Ascending aorta (tissue), 2 donors: ENCODE results near the gene VANGL2. TPM values are rescaled to one million over a fixed set of nuclear protein-coding genes. Genes with fewer than 3 reads are reported as not detected.

Experiments
- DNase-seq, 2 donors: peaks; one replicate each; pipeline ENCODE4 v3.0.0-alpha.2; 2019; ENCODE audit warnings: low spot score in 2 of 2
- H3K27ac ChIP-seq, 2 donors: fragments of 200-600 bp; sonication (generic); one replicate each; pipeline ENCODE4 v1.5.1; 2016 to 2017; ENCODE audit warnings: mild to moderate bottlenecking in 1 of 2
- H3K27me3 ChIP-seq: fragments of 200-600 bp; sonication (generic); one replicate; pipeline ENCODE4 v1.5.1; 2017
- H3K36me3 ChIP-seq, 2 donors: fragments of 200-600 bp; sonication (generic); one replicate each; pipeline ENCODE4 v1.5.1; 2016
- H3K4me1 ChIP-seq, 2 donors: fragments of 200-600 bp; sonication (generic); one replicate each; pipeline ENCODE4 v1.5.1; 2016 to 2017; ENCODE audit warnings: mild to moderate bottlenecking in 1 of 2
- H3K4me3 ChIP-seq, 2 donors: fragments of 200-600 bp; sonication (generic); one replicate each; pipeline ENCODE4 v1.5.1; 2016 to 2017; ENCODE audit warnings: mild to moderate bottlenecking in 1 of 2
- H3K9me3 ChIP-seq, 2 donors: fragments of 200-600 bp; sonication (generic); one replicate each; pipeline ENCODE4 v1.5.1; 2016
- intact Hi-C: fragments of 100-400 bp; cut with DNase I; formaldehyde crosslinking; loops from one replicate; pipeline ENCODE4 v1.15.1; 2023
- total RNA-seq: library from RNA; depleted of rRNA; stranded (reverse); fragments of >200 nt; gene quantifications from one replicate; pipeline ENCODE4 v1.1.0, GENCODE V29; 2016
- TF ChIP-seq, protein P1 (sequence below), 3 experiments: fragments of 200-600 bp in 2 of 3; fragments of 450-650 bp in 1 of 3; sonication (generic) in 2 of 3; IDR thresholded peaks; one replicate each; pipeline ENCODE4 v1.5.1; 2016 to 2019; ENCODE audit warnings: antibody characterized with exemption in 3 of 3, mild to moderate bottlenecking in 1 of 3, moderate library complexity in 1 of 3

VANGL2 gene
- total RNA-seq, 1 donor from 2014 or later, result 0.96 TPM

DNA sequence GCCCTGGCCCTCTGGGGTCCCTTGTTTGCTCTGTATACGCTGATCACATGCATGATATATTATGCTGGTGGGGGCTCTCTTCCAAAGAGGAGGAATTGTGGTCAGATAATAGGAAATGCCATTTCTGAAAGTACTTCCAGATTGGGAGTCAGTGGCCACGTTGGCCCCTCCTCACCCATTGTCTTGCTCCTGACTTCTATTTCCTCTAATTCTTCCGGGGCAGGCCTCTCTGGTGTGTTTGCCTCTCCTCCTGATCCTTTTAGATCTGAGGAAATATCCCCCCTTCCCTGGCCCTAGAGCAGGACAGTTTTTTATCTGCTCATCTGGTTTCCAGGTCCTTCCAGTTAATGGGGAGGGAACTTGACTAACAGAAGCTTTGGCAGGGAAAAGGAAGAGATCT lies 2.9 kb downstream of the VANGL2 start:
- TF ChIP-seq, protein P1, sequence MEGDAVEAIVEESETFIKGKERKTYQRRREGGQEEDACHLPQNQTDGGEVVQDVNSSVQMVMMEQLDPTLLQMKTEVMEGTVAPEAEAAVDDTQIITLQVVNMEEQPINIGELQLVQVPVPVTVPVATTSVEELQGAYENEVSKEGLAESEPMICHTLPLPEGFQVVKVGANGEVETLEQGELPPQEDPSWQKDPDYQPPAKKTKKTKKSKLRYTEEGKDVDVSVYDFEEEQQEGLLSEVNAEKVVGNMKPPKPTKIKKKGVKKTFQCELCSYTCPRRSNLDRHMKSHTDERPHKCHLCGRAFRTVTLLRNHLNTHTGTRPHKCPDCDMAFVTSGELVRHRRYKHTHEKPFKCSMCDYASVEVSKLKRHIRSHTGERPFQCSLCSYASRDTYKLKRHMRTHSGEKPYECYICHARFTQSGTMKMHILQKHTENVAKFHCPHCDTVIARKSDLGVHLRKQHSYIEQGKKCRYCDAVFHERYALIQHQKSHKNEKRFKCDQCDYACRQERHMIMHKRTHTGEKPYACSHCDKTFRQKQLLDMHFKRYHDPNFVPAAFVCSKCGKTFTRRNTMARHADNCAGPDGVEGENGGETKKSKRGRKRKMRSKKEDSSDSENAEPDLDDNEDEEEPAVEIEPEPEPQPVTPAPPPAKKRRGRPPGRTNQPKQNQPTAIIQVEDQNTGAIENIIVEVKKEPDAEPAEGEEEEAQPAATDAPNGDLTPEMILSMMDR (IDR thresholded peaks at IDR 0.05), result no peak
- H3K36me3 ChIP-seq, result no peaks in the 10 kb centered on the region
- H3K27ac ChIP-seq, result no peak overlapping the region
- DNase-seq, result no peak
- peaks cover 4% of the 10 kb centered on the region for H3K27me3 ChIP-seq
- no peaks in the 10 kb centered on the region for H3K9me3 ChIP-seq
- no peak overlapping the region for H3K4me3 ChIP-seq
- intact Hi-C loops, result no loop called here
- H3K4me1 ChIP-seq, result peaks cover 5 to 7% of the 10 kb centered on the region in 2 donors

DNA sequence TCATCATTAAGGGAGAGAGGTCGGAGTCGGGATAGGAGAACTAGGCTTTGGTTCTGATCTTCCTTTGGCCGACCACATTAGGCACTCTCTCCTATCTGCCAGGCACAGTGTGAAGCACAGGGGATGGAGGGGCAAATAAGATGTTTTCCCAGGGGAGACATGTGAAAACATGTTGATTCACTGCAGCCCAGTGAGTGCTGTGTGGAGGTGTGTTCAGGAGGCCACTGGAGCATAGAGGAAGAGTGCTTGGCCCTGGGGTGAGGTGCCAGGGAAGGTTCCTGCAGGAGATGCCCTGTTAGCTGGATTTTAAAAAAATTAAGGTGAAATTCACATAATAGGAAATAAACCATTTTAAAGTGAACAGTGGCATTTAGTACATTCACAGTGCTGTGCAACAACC lies 3.7 kb downstream of the VANGL2 start:
- intact Hi-C loops, result no loop called here
- TF ChIP-seq, protein P1 (IDR thresholded peaks at IDR 0.05), result no peak
- DNase-seq, result no peak
- Histone ChIP-seq H3K9me3 (no peaks in the 10 kb centered on the region), H3K4me3 (no peak overlapping the region), H3K36me3 (no peaks in the 10 kb centered on the region), H3K4me1 (peaks cover 5 to 7% of the 10 kb centered on the region in 2 donors), H3K27ac (no peak overlapping the region), H3K27me3 (peaks cover 4% of the 10 kb centered on the region)

DNA sequence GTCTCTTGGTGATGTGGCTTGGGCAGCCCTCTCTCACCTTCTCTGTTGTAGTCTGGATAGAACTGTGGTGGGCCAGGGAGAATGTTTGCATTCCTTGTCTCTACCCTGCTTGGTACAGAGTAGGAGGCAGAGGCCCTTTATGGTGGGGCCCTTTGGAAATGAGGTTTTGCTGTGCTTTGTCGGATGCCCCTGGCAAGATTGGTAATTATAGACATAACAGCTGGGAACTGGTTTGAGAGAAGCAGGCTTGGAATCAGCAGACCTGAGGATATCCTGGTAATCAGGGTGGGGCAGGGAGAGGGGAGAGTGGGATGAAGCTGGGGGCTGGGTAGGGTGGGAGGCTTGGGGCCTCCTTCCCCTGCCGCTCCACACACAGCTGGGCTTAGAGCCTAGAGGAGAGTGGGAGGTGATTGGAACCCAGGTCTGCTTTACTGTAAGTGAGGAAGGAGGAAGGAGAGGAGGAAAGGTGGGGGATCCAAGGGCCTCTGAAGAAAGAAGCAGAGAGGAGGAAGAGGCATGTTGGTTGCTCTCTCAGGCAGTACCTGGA lies 5.0 kb downstream of the VANGL2 start:
- no peak for DNase-seq
- intact Hi-C loops, result no loop called here

DNA sequence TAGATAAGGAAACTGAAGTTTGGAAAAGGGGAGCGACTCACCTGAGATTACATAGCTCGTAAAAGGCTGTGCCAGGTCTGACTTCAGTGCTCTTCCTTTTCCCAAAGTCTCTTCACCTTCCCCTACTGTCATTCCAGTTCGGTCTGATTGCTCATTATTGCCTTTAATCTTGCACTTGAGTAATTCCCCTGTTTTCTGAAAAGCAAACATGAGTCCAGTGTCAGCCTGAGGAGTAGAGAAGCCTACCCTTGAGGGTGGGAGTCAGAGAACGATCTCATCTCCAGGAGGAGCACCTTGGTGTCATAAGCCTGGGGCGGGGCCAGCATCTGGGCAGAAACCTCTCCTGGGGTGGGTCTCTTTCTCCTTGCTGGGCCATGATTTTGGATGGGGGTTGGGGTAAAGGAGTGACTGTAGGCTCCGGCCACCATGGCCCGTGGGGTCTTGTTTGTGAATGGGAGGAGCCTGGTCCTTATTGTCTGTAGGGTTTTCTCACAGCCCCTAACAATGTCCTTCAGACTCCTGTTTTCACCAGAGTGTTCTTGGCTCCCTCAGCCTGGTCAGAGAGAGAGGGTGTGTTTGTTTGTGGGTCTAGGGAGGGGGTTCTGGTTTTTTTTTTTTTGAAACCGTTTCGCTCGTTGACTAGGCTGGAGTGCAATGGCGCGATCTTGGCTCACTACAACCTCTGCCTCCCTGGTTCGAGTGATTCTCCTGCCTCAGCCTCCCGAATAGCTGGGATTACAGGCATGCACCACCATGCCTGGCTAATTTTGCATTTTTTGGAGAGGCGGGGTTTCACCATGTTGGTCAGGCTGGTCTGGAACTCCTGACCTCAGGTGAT lies 6.0 kb downstream of the VANGL2 start:
- H3K4me3 ChIP-seq, result no peak overlapping the region
- no peaks in the 10 kb centered on the region for H3K36me3 ChIP-seq
- no peaks in the 10 kb centered on the region for H3K27me3 ChIP-seq
- intact Hi-C loops, result no loop called here
- H3K27ac ChIP-seq, result no peak overlapping the region
- DNase-seq, result no peak
- TF ChIP-seq, protein P1 (IDR thresholded peaks at IDR 0.05), result no peak
- no peaks in the 10 kb centered on the region for H3K9me3 ChIP-seq
- no peaks in the 10 kb centered on the region for H3K4me1 ChIP-seq

More for the DNA sequence above, 5.0 kb downstream of the VANGL2 start:
- Histone ChIP-seq H3K27me3 (peaks cover 4% of the 10 kb centered on the region), H3K27ac (no peak overlapping the region), H3K9me3 (no peaks in the 10 kb centered on the region), H3K36me3 (no peaks in the 10 kb centered on the region), H3K4me3 (no peak overlapping the region), H3K4me1 (peaks cover 5 to 6% of the 10 kb centered on the region in 2 donors)
- TF ChIP-seq, protein P1 (IDR thresholded peaks at IDR 0.05), result no peak

DNA sequence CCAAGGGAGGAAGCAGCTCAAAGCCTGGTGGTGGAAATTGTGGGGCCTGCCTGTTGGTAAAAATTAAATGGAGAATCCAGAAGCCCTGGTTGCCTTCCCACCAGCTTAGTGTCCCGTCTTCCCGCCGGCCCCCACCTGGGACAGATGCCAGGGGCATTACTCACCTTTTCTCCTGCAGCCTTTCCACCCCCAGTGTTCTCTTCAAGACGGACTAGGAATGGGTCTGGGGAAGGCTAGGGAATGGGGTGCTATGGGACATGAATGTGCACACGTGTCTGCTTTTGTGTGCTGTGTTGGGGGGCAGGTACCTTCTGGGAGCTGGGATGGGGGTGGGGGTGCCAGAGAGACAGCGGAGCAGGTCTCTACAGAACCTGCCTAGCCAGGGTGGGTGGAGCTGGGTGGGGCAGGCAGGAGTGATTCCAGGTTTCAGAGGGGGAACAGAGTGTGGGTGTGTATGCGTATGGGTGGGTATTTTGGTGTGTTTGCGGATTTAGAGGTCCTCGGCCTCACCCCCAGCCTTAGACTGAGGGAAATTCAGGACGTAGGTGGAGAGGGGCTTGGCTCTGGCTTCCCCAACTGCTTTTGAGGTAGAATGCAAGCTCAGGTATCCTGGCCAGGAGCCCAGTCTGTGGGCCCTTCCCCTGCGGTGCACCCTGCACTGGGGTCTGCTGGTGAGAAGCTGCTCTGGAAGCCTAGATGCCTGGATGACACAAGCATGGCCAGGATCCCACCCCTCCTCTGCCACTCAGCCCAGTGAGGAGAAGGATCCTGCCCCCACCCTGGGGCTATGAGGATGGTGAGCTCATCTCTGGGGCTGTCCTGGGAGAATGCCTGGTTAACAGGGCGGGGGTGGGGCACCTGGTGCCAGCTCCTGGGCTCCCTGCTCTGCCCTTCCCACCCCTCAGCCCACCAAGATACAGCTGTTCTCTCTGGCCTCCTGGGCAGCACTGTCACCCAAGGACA lies 7.8 kb downstream of the VANGL2 start:
- Histone ChIP-seq H3K36me3 (no peaks in the 10 kb centered on the region), H3K4me1 (no peaks in the 10 kb centered on the region), H3K27me3 (no peaks in the 10 kb centered on the region), H3K4me3 (no peak overlapping the region), H3K9me3 (no peaks in the 10 kb centered on the region), H3K27ac (no peak overlapping the region)
- intact Hi-C loops, result no loop called here
- no peak for DNase-seq
- TF ChIP-seq, protein P1 (IDR thresholded peaks at IDR 0.05), result no peak
